ENCODE measurements around the gene ZNF143.

DNA sequence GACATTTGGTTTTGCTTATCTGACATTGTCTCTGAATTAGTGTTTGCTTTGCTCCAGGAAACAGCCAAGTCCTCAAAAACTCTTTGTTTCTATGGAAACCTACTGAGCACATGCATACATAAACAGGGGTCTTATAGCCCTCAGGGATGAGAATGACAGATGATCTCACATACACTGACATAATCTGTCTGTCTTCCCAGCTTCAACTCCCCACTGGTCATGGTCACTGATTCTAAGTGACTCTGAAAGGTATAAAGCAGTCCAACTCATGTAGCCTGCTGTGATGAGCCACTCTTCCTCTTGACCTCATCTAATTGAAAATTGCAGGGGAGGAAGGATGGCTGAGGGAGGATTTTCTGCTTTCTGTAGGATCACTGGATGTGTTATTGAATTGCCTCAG, 12.6 kb downstream of the ZNF143 start:
- TF ChIP-seq, protein P1, sequence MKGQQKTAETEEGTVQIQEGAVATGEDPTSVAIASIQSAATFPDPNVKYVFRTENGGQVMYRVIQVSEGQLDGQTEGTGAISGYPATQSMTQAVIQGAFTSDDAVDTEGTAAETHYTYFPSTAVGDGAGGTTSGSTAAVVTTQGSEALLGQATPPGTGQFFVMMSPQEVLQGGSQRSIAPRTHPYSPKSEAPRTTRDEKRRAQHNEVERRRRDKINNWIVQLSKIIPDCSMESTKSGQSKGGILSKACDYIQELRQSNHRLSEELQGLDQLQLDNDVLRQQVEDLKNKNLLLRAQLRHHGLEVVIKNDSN (IDR thresholded peaks at IDR 0.05; ENCODE audit: borderline replicate concordance, extremely low read length, insufficient read depth, low read depth, low read length): no peak
- TF ChIP-seq MYB (IDR thresholded peaks at IDR 0.05; ENCODE audit: borderline replicate concordance, low read depth, low read length) (no peak), PKNOX1 (IDR thresholded peaks at IDR 0.05) (no peak), SREBF1 (IDR thresholded peaks at IDR 0.05; ENCODE audit: low read length) (no peak), POLR2A (IDR thresholded peaks at IDR 0.05; ENCODE audit: low read depth, low read length) (no peak), MTA3 (IDR thresholded peaks at IDR 0.05; ENCODE audit: borderline replicate concordance, low read length) (no peak), POLR2AphosphoS5 (IDR thresholded peaks at IDR 0.05; ENCODE audit: low read length) (no peak), SP1 (IDR thresholded peaks at IDR 0.05; ENCODE audit: low read depth, low read length) (no peak), EZH2 (IDR thresholded peaks at IDR 0.05; ENCODE audit: borderline replicate concordance, control insufficient read depth, low read depth, low read length) (no peak)
- TF ChIP-seq, protein P2, sequence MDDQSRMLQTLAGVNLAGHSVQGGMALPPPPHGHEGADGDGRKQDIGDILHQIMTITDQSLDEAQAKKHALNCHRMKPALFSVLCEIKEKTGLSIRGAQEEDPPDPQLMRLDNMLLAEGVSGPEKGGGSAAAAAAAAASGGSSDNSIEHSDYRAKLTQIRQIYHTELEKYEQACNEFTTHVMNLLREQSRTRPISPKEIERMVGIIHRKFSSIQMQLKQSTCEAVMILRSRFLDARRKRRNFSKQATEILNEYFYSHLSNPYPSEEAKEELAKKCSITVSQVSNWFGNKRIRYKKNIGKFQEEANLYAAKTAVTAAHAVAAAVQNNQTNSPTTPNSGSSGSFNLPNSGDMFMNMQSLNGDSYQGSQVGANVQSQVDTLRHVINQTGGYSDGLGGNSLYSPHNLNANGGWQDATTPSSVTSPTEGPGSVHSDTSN (IDR thresholded peaks at IDR 0.05; ENCODE audit: insufficient replicate concordance, low read depth, low read length): no peak
